ENCODE results near the gene RAD9A. TPM values are rescaled to one million over a fixed set of nuclear protein-coding genes. Genes with fewer than 3 reads are reported as not detected.
"Not testable (repeated sequence)": the region's sequence is repeated elsewhere in the genome, so short reads cannot be mapped to it uniquely, and the experiment has no call there.

RAD9A gene
- total RNA-seq, 1 donor from 2014 or later = 28.9 TPM

GRCh38 chr11:67401495-67402191 is 9.9 kb downstream of the RAD9A start, which contains the start of gene PPP1CA:
TSS of gene PPP1CA (minus strand) at chr11:67401858. CDS start at chr11:67401782, 76 bp downstream.
- no peaks in the 10 kb centered on the region for H3K9me3 ChIP-seq
- DNase-seq (peak; percentile 93), ATAC-seq (peak; percentile 93 to 94)
- peak within 1 kb of the TSS; percentile 98 for H3K4me3 ChIP-seq
- peak within 1 kb of the TSS; percentile 94 for H3K27ac ChIP-seq
- intact Hi-C loops (cut with DNase I) = no loop called here
- H3K27me3 ChIP-seq (ENCODE audit: low read depth) = no peaks in the 10 kb centered on the region
- H3K4me1 ChIP-seq = peaks cover 50% of the 10 kb centered on the region
- H3K36me3 ChIP-seq = peaks cover 40% of the 10 kb centered on the region
- peak; percentile 35 for TF ChIP-seq CTCF (IDR thresholded peaks at IDR 0.05)

DNA sequence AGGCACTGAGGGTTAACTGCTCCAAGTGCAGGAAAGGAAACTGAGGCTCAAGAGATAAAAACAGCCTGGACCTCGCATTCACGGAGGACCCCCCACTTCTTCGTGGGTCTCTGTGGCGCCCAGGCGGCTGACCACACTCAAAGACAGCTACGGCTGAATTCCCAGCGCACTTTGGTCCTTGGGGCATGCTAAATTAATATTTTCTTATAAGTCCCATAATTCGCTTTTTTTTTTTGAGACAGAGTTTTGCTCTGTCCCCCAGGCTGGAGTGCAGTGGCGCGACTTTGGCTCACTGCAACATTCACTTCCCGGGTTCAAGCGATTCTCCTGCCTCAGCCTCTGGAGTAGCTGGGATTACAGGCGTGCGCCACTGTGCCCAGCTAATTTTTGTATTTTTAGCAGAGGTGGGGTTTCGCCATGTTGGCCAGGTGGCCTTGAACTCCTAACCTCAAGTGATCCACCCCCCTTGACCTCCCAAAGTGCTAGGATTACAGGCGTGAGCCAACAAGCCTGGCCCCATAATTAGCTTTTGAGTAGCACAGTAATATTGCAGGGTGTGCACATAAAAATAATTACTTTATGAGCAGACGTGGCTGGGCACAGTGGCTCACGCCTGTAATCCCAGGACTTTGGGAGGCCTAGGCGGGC is 10.5 kb downstream of the RAD9A start:
- DNase-seq; ATAC-seq; intact Hi-C loops (cut with DNase I): not testable (repeated sequence)

DNA sequence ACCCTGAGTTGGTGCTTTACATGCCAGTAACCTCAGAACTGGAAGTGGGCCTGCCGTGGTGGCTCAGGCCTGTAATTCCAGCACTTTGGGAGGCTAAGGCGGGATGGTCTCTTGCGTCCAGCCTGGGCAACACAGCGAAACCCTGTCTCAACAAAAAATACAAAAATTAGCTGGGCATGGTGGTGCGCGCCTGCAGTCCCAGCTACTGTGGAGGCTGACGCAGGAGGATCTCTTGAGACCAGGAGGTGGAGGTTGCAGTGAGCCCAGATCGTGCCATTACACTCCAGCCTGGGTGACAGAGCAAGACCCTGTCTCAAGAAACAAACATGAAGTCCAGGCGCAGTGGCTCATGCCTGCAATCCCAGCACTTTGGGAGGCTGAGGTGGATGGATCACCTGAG is 11.3 kb downstream of the RAD9A start:
- H3K27me3 ChIP-seq (ENCODE audit: low read depth); H3K9me3 ChIP-seq; intact Hi-C loops (cut with DNase I); DNase-seq; ATAC-seq: not testable (repeated sequence)
- H3K36me3 ChIP-seq = peaks cover 25% of the 10 kb centered on the region
- H3K27ac ChIP-seq = peak overlapping the region; percentile 78
- peak overlapping the region; percentile 55 for H3K4me3 ChIP-seq
- peaks cover 40% of the 10 kb centered on the region for H3K4me1 ChIP-seq

More for the DNA sequence above, 10.5 kb downstream of the RAD9A start:
- not testable (repeated sequence) for H3K9me3 ChIP-seq; H3K27me3 ChIP-seq (ENCODE audit: low read depth)
- Histone ChIP-seq H3K36me3 (peaks cover 33% of the 10 kb centered on the region), H3K4me3 (peak overlapping the region; percentile 98), H3K4me1 (peaks cover 44% of the 10 kb centered on the region), H3K27ac (peak overlapping the region; percentile 94)

GRCh38 chr11:67404515-67405195 is 12.9 kb downstream of the RAD9A start:
- intact Hi-C loops (cut with DNase I) = no loop called here
- H3K4me1 ChIP-seq = peaks cover 42% of the 10 kb centered on the region

DNA sequence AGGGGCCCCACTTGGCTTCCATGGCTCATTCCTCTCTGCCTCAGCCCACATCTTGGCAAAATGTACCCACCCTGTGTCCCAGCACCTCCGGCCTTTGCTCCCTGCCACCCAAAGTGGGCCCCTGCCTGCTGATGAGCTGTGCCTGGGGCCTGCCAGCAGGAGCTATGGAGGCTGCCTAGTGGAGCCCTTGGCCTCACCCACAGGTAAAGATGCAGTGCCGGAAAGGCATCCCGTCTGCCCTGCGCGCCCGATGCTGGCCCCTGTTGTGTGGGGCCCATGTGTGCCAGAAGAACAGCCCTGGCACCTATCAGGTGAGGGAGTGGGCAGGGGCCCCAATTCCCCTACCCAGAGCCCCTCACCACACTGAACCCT is 13.4 kb downstream of the RAD9A start:
- intact Hi-C loops (cut with DNase I) = no loop called here
- ATAC-seq = no peak
- Histone ChIP-seq H3K4me1 (peaks cover 38% of the 10 kb centered on the region), H3K4me3 (peak overlapping the region; percentile 55), H3K9me3 (no peaks in the 10 kb centered on the region), H3K27me3 (ENCODE audit: low read depth) (no peaks in the 10 kb centered on the region), H3K36me3 (peaks cover 4% of the 10 kb centered on the region), H3K27ac (peak overlapping the region; percentile 78)
- DNase-seq = no peak
- no peak for TF ChIP-seq CTCF (IDR thresholded peaks at IDR 0.05)

More at GRCh38 chr11:67404515-67405195, 12.9 kb downstream of the RAD9A start:
- H3K4me3 ChIP-seq = peak overlapping the region; percentile 55
- ATAC-seq (peak in 1 of 2 donors; percentile 2), DNase-seq (peak; percentile 76)
- TF ChIP-seq CTCF (IDR thresholded peaks at IDR 0.05) = no peak
- peak overlapping the region; percentile 78 for H3K27ac ChIP-seq
- peaks cover 10% of the 10 kb centered on the region for H3K36me3 ChIP-seq
- no peaks in the 10 kb centered on the region for H3K27me3 ChIP-seq (ENCODE audit: low read depth)
- H3K9me3 ChIP-seq = no peaks in the 10 kb centered on the region

GRCh38 chr11:67405688-67406339 is 14.0 kb downstream of the RAD9A start:
- H3K9me3 ChIP-seq = no peaks in the 10 kb centered on the region
- peak overlapping the region; percentile 55 for H3K4me3 ChIP-seq
- intact Hi-C loops (cut with DNase I) = no loop called here
- peak overlapping the region; percentile 4 for H3K27ac ChIP-seq
- no peak for DNase-seq
- ATAC-seq = no peak
- no peaks in the 10 kb centered on the region for H3K27me3 ChIP-seq (ENCODE audit: low read depth)
- no peaks in the 10 kb centered on the region for H3K36me3 ChIP-seq
- peaks cover 31% of the 10 kb centered on the region for H3K4me1 ChIP-seq
- TF ChIP-seq CTCF (IDR thresholded peaks at IDR 0.05) = no peak
